GM21447 (cell line): ENCODE results near the gene RNF217.
"Not testable (repeated sequence)": the region's sequence is repeated elsewhere in the genome, so short reads cannot be mapped to it uniquely, and the experiment has no call there.

Experiments
- ATAC-seq: cut with Tn5 transposase; IDR thresholded peaks from one replicate; pipeline ENCODE4 v1.9.1; 2021; ENCODE audit not compliant: unreplicated experiment

The RNF217 gene

GRCh38 chr6:125121894-125122293 is 159.7 kb downstream of the RNF217 start:
- ATAC-seq = no peak

- ATAC-seq = no peak
Observed at GRCh38 chr6:125123051-125123450, 160.8 kb downstream of the RNF217 start.

GRCh38 chr6:125123468-125124048 is 161.3 kb downstream of the RNF217 start:
- ATAC-seq = no peak

- no peak for ATAC-seq
Observed at GRCh38 chr6:125124049-125124669, 161.9 kb downstream of the RNF217 start.

- ATAC-seq = not testable (repeated sequence)
Observed at GRCh38 chr6:125125856-125126255, 163.6 kb downstream of the RNF217 start.

GRCh38 chr6:125129354-125129753 is 167.1 kb downstream of the RNF217 start:
- no peak for ATAC-seq

GRCh38 chr6:125132058-125132457 is 169.8 kb downstream of the RNF217 start:
- no peak for ATAC-seq

- no peak for ATAC-seq
Observed at GRCh38 chr6:125136378-125136777, 174.1 kb downstream of the RNF217 start.

- ATAC-seq = no peak
Observed at GRCh38 chr6:125138083-125138482, 175.8 kb downstream of the RNF217 start.

- ATAC-seq = no peak
Observed at GRCh38 chr6:125140808-125141207, 178.6 kb downstream of the RNF217 start.
